PFSK-1 (cell line): ENCODE measurements around the gene ADAM8.

ENCODE experiments used
- FOXP2 ChIP-seq: optimal IDR thresholded peaks from 2 replicates; pipeline ENCODE3; 2011; ENCODE audit warnings: borderline replicate concordance, control low read depth, inconsistent platforms; ENCODE audit not compliant: insufficient read depth; ENCODE audit errors: extremely low read length, extremely low read depth
- POLR2AphosphoS5 ChIP-seq: IDR thresholded peaks from 2 replicates; pipeline ENCODE4 v1.6.1; 2012; ENCODE audit warnings: low read depth, mild to moderate bottlenecking, control low read depth, low read length, moderate library complexity
- SIN3A ChIP-seq: IDR thresholded peaks from 2 replicates; pipeline ENCODE4 v1.6.1; 2012; ENCODE audit warnings: mild to moderate bottlenecking, low read length, moderate library complexity, borderline replicate concordance; ENCODE audit not compliant: insufficient read depth
- TAF1 ChIP-seq: IDR thresholded peaks from 2 replicates; pipeline ENCODE4 v1.6.1; 2012; ENCODE audit warnings: low read length, control low read depth, borderline replicate concordance; ENCODE audit not compliant: insufficient read depth
- TF ChIP-seq, protein P1 (sequence below), 2 experiments: IDR thresholded peaks; 2 replicates each; pipeline versions ENCODE4 v1.6.1 to v1.8.0; 2011 to 2012; ENCODE audit warnings: low read depth in 2 of 2, low read length in 2 of 2, control low read depth in 1 of 2, inconsistent platforms in 1 of 2, mild to moderate bottlenecking in 1 of 2, moderate library complexity in 1 of 2; ENCODE audit not compliant: insufficient read depth in 1 of 2

ADAM8 gene

DNA sequence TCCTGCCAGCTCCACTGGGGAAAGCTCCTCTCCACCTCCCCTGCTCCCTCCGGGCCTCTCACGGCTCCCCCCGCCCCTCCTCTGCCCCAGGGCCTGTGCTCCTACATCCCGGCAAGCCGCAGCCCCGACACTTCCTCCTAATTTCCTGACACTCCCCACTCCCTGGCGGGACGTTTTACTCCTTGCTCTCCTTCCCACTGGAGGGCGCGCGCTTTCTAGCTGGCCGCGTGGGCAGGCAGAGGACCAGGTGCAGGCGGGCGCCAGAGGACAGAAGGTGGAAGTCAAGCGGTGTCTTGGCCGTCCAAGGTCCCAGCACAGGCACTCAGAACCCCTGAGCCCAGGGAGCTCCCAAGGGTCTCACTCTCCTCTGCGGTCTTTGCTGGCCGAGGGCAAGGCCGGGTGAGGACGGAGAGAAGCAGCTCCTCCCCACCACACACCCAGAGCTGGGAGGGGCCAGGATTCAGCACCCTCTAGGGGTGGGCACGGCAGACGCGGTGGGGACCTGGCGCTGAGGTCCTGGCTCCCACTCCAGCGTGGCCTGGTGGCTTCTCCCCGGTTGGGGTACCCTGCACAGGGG, 19.1 kb downstream of the ADAM8 start:
- no peak for TF ChIP-seq TAF1
- TF ChIP-seq, protein P1, sequence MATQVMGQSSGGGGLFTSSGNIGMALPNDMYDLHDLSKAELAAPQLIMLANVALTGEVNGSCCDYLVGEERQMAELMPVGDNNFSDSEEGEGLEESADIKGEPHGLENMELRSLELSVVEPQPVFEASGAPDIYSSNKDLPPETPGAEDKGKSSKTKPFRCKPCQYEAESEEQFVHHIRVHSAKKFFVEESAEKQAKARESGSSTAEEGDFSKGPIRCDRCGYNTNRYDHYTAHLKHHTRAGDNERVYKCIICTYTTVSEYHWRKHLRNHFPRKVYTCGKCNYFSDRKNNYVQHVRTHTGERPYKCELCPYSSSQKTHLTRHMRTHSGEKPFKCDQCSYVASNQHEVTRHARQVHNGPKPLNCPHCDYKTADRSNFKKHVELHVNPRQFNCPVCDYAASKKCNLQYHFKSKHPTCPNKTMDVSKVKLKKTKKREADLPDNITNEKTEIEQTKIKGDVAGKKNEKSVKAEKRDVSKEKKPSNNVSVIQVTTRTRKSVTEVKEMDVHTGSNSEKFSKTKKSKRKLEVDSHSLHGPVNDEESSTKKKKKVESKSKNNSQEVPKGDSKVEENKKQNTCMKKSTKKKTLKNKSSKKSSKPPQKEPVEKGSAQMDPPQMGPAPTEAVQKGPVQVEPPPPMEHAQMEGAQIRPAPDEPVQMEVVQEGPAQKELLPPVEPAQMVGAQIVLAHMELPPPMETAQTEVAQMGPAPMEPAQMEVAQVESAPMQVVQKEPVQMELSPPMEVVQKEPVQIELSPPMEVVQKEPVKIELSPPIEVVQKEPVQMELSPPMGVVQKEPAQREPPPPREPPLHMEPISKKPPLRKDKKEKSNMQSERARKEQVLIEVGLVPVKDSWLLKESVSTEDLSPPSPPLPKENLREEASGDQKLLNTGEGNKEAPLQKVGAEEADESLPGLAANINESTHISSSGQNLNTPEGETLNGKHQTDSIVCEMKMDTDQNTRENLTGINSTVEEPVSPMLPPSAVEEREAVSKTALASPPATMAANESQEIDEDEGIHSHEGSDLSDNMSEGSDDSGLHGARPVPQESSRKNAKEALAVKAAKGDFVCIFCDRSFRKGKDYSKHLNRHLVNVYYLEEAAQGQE (IDR thresholded peaks at IDR 0.05; ENCODE audit: insufficient read depth in 1 of 2, low read depth in 2 of 2, low read length in 2 of 2) = 0 out of 4 replicates have a peak, but pooled peaks of 1 of the 2 experiments have one; percentile 25
- no peak for TF ChIP-seq POLR2AphosphoS5
- peak; percentile 28 for TF ChIP-seq FOXP2

DNA sequence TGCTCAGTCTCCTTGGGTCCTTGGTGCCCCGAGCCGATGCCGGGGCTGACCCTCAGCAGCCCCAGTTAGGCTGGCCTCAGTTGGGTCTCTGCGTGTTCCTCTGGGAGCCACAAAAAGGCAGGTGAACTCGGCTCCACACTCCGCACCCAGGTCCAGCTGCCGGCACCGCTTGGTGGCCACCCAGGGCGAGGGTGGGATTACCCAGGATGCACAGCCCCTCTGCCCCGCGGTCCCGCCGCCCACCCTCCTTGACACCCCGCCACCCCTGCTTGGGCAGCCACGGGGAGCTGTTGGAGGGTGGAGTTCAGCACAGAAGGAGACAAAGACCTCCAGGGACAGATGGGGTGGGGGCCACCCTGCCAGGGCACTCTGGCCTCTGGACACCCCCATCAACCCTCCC, 21.3 kb downstream of the ADAM8 start:
- no peak for TF ChIP-seq SIN3A
- no peak for TF ChIP-seq TAF1
- no peak for TF ChIP-seq FOXP2
- TF ChIP-seq, protein P1 (IDR thresholded peaks at IDR 0.05; ENCODE audit: insufficient read depth in 1 of 2, low read depth in 2 of 2, low read length in 2 of 2) = no peak
- no peak for TF ChIP-seq POLR2AphosphoS5

DNA sequence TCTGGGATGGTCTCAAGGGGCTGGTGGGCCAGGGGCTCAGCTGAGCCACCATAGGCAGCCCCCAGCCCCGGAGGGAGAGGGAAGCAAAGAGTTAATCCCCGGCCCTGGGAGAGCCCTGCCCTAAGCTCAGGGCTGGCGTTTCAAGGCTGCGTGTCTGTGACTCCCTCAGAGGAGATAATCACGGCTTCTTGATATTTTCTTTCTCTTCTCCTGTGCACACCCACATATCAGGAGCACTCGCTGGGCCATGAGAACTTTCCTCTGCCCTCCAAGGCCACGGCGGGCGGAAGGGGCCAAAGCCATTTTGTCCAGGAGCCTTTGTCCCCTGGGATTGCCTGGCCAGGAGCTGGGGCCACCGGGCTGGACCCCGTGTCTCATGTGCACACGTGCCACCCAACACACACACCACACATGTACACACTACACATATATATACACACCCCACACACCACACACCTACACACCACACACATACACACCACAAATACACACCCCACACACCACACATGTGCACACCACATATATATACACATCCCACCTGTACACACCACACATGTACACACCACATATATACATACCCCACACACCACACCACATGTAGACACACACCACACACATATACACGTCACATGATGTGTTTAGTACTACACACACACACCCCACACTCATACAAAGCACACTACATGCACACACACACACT, 22.1 kb downstream of the ADAM8 start:
- TF ChIP-seq FOXP2 = no peak

DNA sequence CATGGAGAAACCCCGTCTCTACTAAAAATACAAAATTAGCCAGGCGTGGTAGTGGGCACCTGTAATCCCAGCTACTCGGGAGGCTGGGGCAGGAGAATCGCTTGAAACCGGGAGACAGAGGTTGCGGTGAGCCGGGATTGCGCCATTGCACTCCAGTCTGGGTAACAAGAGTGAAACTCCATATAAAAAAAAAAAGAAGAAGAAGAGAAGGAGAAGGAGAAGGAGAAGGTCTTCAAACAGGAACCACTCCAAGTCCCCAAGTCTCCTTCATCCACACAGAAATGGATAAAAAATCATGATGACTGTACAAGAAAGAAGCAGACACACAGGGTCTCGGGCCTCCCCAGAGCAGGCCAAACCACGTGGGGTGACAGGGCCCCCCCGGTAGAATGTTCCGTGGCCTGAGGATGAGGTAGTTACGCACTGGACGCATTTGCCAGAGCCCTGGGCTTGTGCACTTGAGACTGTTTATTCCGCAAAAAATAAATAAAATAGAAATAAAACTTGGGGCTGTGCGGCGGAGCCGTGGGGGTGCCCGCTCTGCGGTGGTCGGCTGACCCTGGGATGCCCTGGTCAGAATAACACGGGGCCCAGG, 23.2 kb downstream of the ADAM8 start:
- no peak for TF ChIP-seq TAF1
- no peak for TF ChIP-seq SIN3A
- TF ChIP-seq POLR2AphosphoS5 = no peak
- TF ChIP-seq, protein P1 (IDR thresholded peaks at IDR 0.05; ENCODE audit: insufficient read depth in 1 of 2, low read depth in 2 of 2, low read length in 2 of 2) = no peak
- no peak for TF ChIP-seq FOXP2

GRCh38 chr10:133252223-133252552, 24.5 kb downstream of the ADAM8 start:
- no peak for TF ChIP-seq POLR2AphosphoS5
- TF ChIP-seq FOXP2 = no peak
- no peak for TF ChIP-seq SIN3A
- TF ChIP-seq TAF1 = no peak
- TF ChIP-seq, protein P1 (IDR thresholded peaks at IDR 0.05; ENCODE audit: insufficient read depth in 1 of 2, low read depth in 2 of 2, low read length in 2 of 2) = no peak
